Aorta (tissue), 5 donors: ENCODE measurements around the gene AATF. TPM values are rescaled to one million over a fixed set of nuclear protein-coding genes. Genes with fewer than 3 reads are reported as not detected.

Experiments
- ATAC-seq: fragments of 200-7000 bp; cut with Tn5 transposase; one replicate; pipeline ENCODE4 v1.9.1; 2022; ENCODE audit warnings: moderate library complexity; ENCODE audit not compliant: low FRiP score
- DNase-seq, 2 donors: peaks; one replicate each; pipeline ENCODE4 v3.0.0-alpha.2; 2020
- H3K27ac ChIP-seq, 2 donors: one replicate each; pipeline ENCODE4 v1.5.1; 2013; ENCODE audit warnings: low read length in 2 of 2, mild to moderate bottlenecking in 2 of 2, moderate library complexity in 2 of 2, control low read depth in 1 of 2, inconsistent platforms in 1 of 2, low read depth in 1 of 2
- H3K27me3 ChIP-seq, 2 donors: one replicate each; pipeline ENCODE4 v1.6.1; 2013; ENCODE audit warnings: control low read depth in 1 of 2, low read length in 1 of 2, mild to moderate bottlenecking in 1 of 2, moderate library complexity in 1 of 2; ENCODE audit not compliant: insufficient read depth in 2 of 2, control insufficient read depth in 1 of 2
- H3K36me3 ChIP-seq, 2 donors: one replicate each; pipeline ENCODE4 v1.6.1; 2013; ENCODE audit warnings: control low read depth in 1 of 2, low read length in 1 of 2, mild to moderate bottlenecking in 1 of 2; ENCODE audit not compliant: insufficient read depth in 2 of 2, control insufficient read depth in 1 of 2
- H3K4me1 ChIP-seq, 2 donors: one replicate each; pipeline ENCODE4 v1.6.1; 2013; ENCODE audit warnings: low read length in 2 of 2, control low read depth in 1 of 2, mild to moderate bottlenecking in 1 of 2, moderate library complexity in 1 of 2; ENCODE audit not compliant: insufficient read depth in 2 of 2, control insufficient read depth in 1 of 2
- H3K4me3 ChIP-seq, 2 donors: one replicate each; pipeline ENCODE4 v1.5.1; 2013; ENCODE audit warnings: low read length in 2 of 2, control low read depth in 1 of 2, mild to moderate bottlenecking in 1 of 2
- H3K9me3 ChIP-seq: one replicate; pipeline ENCODE4 v1.6.1; 2013; ENCODE audit warnings: mild to moderate bottlenecking, low read length; ENCODE audit not compliant: control insufficient read depth
- WGBS, 2 donors: extraction: QIAGEN DNeasy Blood & Tissue Kit; methylation state at CpG; one replicate each; pipeline ENCODE4 v1.1.7; 2013; 5-methylcytosine and 5-hydroxymethylcytosine counted together
- intact Hi-C, 2 donors: fragments of 100-400 bp; cut with DNase I; formaldehyde crosslinking; loops; one replicate each; pipeline versions ENCODE4 v1.14.2 to v1.15.0; 2022
- polyA plus RNA-seq, 2 donors: library from polyadenylated mRNA; stranded (reverse); fragments of 200-250 nt; gene quantifications; one replicate each; pipeline ENCODE4 v1.2.3, GENCODE V29; 2013
- total RNA-seq, 2 donors: library from RNA; stranded (reverse); fragmentation: NEBNext Ultra II Directional; extraction: Animal tissue kit (Norgen Biotek cat#: 25700); gene quantifications; one replicate each; pipeline ENCODE4 v1.2.1, GENCODE V29; 2021
- donor health status: healthy with polysubstance abuse.
- donor health status: Bipolar disorder and iron deficiency.
- donor health status: DM: no; HTN: no; CAD: no.
- donor health status: DM: no; HTN: no; CAD: no.
- donor health status: DM: yes; HTN: yes; CAD: no.

Gene AATF
- total and polyA plus RNA-seq, 4 donors: 36.1 to 44.2 (median 39.6) TPM

DNA sequence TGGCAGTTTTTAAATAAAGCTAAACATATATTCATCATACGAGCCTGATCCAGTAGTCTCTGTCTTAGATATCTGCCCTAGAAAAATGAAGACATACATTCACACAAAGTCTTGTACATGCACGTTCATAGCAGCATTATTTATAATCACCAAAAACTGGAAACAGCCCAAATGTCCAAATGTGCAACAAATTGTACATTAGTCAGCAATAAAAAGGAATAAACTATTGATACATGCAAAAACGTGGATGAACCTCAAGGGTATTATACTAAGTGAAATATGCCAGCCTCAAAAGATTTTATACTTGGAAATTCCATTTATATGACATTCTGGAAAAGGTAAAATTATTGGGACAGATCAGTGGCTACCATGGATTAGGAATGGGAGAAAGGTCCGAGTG, 22.8 kb downstream of the AATF start:
- no peak overlapping the region for H3K4me3 ChIP-seq
- 80 to 85% methylated on average over 4 of the region's 4 CpGs for WGBS, 2 donors
- no peak for ATAC-seq
- no peaks in the 10 kb centered on the region for H3K9me3 ChIP-seq
- peaks cover 0 to 1% of the 10 kb centered on the region in 2 donors for H3K36me3 ChIP-seq
- no peak overlapping the region for H3K27ac ChIP-seq
- no peaks in the 10 kb centered on the region for H3K27me3 ChIP-seq
- intact Hi-C loops: no loop called here
- DNase-seq: no peak
- no peaks in the 10 kb centered on the region for H3K4me1 ChIP-seq

DNA sequence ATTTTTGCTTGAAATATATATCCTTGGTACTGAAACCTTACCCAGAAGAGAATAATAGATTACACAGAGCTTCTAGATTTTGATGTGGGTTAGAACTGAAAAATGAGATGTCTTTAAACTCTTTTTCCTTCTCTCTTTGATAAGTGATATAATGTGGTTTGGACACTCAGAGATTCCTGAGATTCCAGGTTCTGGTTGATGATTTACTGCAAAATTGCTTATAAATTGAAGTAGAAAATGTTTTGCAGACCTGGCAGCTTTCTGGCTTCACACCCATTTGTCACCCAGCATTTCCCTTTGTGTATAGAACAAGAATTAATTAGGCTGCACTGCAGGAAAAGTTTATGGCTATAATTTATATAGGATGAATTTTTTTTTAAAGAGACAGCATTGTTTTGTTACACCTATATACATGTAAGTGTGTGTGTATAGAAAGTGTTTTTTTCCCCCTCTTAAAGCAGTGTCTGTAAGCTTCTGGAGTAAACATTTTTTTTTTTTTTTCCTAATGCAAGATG, 23.5 kb downstream of the AATF start:
- ATAC-seq (no peak), DNase-seq (no peak)
- Histone ChIP-seq H3K4me3 (no peak overlapping the region), H3K27me3 (no peaks in the 10 kb centered on the region), H3K9me3 (no peaks in the 10 kb centered on the region), H3K4me1 (no peaks in the 10 kb centered on the region), H3K36me3 (peaks cover 0 to 1% of the 10 kb centered on the region in 2 donors), H3K27ac (no peak overlapping the region)
- intact Hi-C loops: no loop called here

DNA sequence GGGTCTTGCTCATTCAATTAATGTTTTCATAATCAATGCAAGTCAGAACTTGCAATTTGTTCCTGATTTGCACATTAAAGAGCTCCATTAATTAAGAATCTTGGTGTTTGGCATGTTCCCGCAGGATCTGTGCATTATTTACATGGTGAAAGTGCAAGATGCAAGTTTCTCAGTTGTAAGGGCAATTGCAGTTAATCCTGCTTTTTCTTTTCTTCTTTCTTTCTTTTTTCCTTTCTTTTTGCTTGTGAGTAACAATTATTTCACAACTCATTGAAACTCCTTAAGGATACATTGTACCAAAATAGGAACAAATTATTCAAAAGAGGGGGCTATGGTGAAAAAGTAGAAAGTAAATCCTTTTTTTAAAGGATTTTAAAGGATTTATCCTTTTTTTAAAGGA, 24.2 kb downstream of the AATF start:
- H3K4me3 ChIP-seq: no peak overlapping the region
- intact Hi-C loops: no loop called here
- WGBS, 2 donors: 97 to 100% methylated on average over 1 of the region's 1 CpG

DNA sequence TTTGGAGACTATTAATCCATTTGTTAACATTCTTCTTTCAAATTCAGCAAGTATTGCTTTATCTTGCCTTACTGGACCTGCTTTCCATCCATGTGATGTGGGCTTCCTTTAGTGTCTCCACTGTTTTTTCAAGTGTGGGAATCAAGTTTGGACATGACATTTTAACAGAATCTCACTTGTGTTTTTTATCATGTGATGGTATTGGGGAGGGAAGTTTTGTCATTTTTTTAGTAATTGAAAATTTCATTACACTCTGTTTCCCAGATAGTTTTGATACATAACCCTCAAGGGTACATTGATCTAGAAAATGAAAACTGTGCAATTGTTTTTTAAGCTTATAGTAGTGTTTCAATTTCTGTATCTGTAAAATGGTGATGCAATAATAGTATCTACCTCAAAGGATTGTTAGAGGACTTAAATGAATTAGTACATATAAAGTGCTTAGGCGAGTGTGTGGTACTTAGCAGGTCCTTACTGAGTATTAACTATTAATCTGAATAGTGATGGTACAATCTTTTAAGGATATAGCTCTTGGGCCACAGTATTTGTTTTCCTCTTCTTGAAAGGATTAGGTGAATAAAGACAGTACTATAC, 27.3 kb downstream of the AATF start:
- no peaks in the 10 kb centered on the region for H3K27me3 ChIP-seq
- peaks cover 1 to 11% of the 10 kb centered on the region in 2 donors for H3K4me1 ChIP-seq
- intact Hi-C loops: no loop called here
- DNase-seq: no peak
- no peaks in the 10 kb centered on the region for H3K36me3 ChIP-seq
- H3K27ac ChIP-seq: no peak overlapping the region
- no peaks in the 10 kb centered on the region for H3K9me3 ChIP-seq
- 89 to 92% methylated on average over 1 of the region's 1 CpG for WGBS, 2 donors
- H3K4me3 ChIP-seq: no peak overlapping the region
- no peak for ATAC-seq

More for the DNA sequence above, 24.2 kb downstream of the AATF start:
- no peaks in the 10 kb centered on the region for H3K27me3 ChIP-seq
- peaks cover 0 to 1% of the 10 kb centered on the region in 2 donors for H3K36me3 ChIP-seq
- DNase-seq: no peak
- H3K4me1 ChIP-seq: no peaks in the 10 kb centered on the region
- no peak for ATAC-seq
- no peaks in the 10 kb centered on the region for H3K9me3 ChIP-seq
- no peak overlapping the region for H3K27ac ChIP-seq

DNA sequence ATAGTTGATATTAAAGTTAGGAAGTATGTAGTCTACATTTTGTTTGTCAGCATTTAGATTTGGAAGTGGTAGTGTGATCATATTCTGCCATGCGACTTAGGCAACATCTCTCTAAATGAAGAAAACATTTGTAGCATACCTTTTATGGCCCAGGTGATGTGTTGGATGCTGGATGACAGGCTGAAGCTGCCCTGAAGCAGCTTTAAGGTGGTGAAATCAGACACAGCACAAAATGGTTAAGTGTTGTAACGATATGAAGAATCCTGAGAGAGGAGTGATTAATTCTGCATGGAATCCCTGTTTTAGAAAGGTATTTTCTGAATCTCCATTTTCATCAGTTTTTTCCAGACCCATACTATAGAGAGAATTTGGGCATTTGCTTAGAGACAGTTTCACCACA, 28.3 kb downstream of the AATF start:
- Histone ChIP-seq H3K36me3 (no peaks in the 10 kb centered on the region), H3K27me3 (no peaks in the 10 kb centered on the region), H3K4me3 (no peak overlapping the region), H3K27ac (no peak overlapping the region), H3K4me1 (peaks cover 1 to 11% of the 10 kb centered on the region in 2 donors), H3K9me3 (no peaks in the 10 kb centered on the region)
- DNase-seq: no peak
- 97% methylated on average over 2 of the region's 2 CpGs for WGBS, 2 donors
- intact Hi-C loops: no loop called here
- ATAC-seq: no peak

DNA sequence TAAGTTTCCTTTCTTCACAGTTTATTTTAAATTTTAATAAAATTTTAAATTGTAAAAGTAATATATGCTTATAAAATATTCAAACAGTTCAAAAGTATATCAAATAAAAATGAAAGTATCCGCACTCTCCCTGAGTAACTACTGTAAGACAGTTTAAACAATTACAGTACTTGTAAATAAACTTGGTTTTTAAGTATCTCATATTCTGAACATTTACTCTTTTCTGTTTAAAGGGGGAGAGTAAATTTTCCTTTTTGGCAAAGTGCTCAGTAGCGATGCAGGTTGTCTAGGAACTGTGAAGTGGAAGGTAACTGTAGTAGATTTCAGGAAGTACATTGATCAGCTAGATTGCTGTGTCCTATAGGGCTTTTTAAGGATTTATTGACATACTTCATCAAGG, 28.8 kb downstream of the AATF start:
- Histone ChIP-seq H3K4me1 (peaks cover 1 to 11% of the 10 kb centered on the region in 2 donors), H3K4me3 (no peak overlapping the region), H3K9me3 (no peaks in the 10 kb centered on the region), H3K27me3 (no peaks in the 10 kb centered on the region), H3K36me3 (no peaks in the 10 kb centered on the region), H3K27ac (no peak overlapping the region)
- no peak for DNase-seq
- 98% methylated on average over 2 of the region's 2 CpGs for WGBS, 2 donors
- intact Hi-C loops: no loop called here
- no peak for ATAC-seq

DNA sequence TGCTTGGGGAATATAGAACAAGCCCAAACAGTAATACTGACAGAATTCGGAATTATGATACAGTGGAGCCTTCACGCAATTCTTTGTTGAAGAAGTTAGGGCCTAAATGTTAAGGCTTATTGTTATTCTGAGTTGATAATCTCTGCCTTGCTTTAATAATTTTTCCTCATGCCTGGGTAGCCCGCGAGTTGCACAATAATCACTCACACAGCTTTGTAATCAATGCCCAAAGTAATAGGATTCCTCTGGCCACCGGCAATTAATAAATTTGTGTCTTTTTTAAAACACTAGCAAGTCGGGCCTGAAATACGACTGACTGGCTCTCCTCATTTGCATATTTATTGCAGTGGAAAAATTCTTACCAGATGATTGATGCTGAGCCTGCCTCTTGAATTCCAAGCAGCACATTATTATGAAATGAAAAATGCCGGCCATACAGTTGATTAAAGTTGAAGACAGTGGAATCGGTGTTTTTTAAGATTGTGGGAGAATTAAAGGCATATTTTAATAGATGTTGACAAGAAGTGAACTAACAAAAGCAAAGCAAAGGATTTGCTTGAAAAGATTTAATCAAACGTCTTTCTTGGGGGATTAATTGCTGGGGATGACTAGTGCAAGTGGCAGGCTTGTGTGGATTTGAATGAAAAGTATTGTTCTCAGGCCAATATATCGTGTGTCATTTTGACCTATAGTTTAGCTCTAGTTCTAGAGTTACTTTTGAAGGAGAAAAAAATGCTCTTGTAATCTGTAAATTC, 30.2 kb downstream of the AATF start:
- intact Hi-C loops: no loop called here
- H3K27ac ChIP-seq: no peak overlapping the region
- H3K4me1 ChIP-seq: peaks cover 1 to 11% of the 10 kb centered on the region in 2 donors
- no peak for DNase-seq
- 83% methylated on average over 11 of the region's 11 CpGs for WGBS, 2 donors
- H3K27me3 ChIP-seq: no peaks in the 10 kb centered on the region
- H3K36me3 ChIP-seq: no peaks in the 10 kb centered on the region
- no peak overlapping the region for H3K4me3 ChIP-seq
- no peak for ATAC-seq
- no peaks in the 10 kb centered on the region for H3K9me3 ChIP-seq

DNA sequence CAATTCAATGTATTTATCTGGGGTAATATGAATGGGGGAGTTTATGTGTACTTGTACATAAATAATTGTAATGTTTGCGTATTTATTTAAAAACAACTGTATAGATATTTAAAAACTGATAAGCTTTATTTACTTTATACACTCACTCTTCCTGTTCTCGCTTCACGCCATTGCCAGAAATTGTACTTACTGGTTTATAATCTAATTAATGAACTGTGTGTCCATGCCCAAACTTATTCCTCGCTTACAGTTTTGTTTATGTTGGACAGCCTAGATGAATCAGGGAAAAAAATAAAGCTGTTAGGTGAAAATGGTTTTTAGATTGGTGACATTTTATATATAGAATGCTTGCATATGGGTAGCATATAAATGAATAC, 30.8 kb downstream of the AATF start:
- Histone ChIP-seq H3K36me3 (no peaks in the 10 kb centered on the region), H3K27me3 (no peaks in the 10 kb centered on the region), H3K4me3 (no peak overlapping the region), H3K9me3 (no peaks in the 10 kb centered on the region), H3K4me1 (peaks cover 1 to 11% of the 10 kb centered on the region in 2 donors), H3K27ac (no peak overlapping the region)
- ATAC-seq (no peak), DNase-seq (no peak)
- intact Hi-C loops: no loop called here
- 72% methylated on average over 4 of the region's 4 CpGs for WGBS, 2 donors

DNA sequence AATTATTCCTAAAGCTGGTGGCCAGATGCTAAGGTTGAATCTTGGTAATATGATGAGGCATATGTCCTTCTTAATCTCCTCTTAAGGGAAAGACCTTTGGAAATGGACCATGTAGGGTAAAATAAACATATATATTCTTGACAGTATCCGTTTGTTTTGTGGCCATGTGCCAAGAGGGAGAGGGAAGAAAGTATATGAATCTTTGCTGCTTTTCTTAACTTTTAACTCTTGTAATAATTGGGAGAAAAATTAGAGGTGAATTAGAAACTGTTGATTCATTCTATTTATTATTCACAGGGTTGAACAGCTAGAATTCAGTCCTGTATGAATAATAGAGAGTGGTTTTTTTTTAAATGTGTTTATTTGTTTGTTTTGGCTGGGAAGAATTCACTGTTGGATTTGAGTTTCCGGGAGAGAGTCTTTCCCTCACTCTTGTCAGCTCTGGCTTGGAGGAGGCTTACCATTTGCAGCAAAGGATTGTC, 31.6 kb downstream of the AATF start:
- Histone ChIP-seq H3K9me3 (no peaks in the 10 kb centered on the region), H3K4me1 (peaks cover 1 to 11% of the 10 kb centered on the region in 2 donors), H3K27ac (no peak overlapping the region), H3K27me3 (no peaks in the 10 kb centered on the region), H3K4me3 (no peak overlapping the region), H3K36me3 (no peaks in the 10 kb centered on the region)
- intact Hi-C loops: no loop called here
- WGBS, 2 donors: 2 to 5% methylated on average over 2 of the region's 2 CpGs
- no peak for DNase-seq
- ATAC-seq: no peak
